Duodenal mucosa (tissue), 2 donors: Measurements from ENCODE around the gene MARK2.

ENCODE experiments used
- H3K27ac ChIP-seq: one replicate; pipeline ENCODE4 v1.7.0; 2013; ENCODE audit warnings: low read depth, low read length
- H3K27me3 ChIP-seq, 2 donors: one replicate each; pipeline ENCODE4 v1.7.0; 2013; ENCODE audit warnings: low read length in 2 of 2, control low read depth in 1 of 2; ENCODE audit not compliant: insufficient read depth in 2 of 2, control insufficient read depth in 1 of 2
- H3K36me3 ChIP-seq, 2 donors: one replicate each; pipeline ENCODE4 v1.7.0; 2013; ENCODE audit warnings: low read length in 2 of 2, control low read depth in 1 of 2; ENCODE audit not compliant: insufficient read depth in 2 of 2, control insufficient read depth in 1 of 2
- H3K4me1 ChIP-seq, 2 donors: one replicate each; pipeline ENCODE4 v1.7.0; 2013; ENCODE audit warnings: low read length in 2 of 2, control low read depth in 1 of 2; ENCODE audit not compliant: insufficient read depth in 2 of 2, control insufficient read depth in 1 of 2
- H3K4me3 ChIP-seq, 2 donors: one replicate each; pipeline ENCODE4 v1.7.0; 2013; ENCODE audit warnings: low read length in 2 of 2, low read depth in 1 of 2
- H3K9ac ChIP-seq, 2 donors: one replicate each; pipeline ENCODE4 v1.7.0; 2013; ENCODE audit warnings: low read length in 2 of 2, low read depth in 1 of 2
- H3K9me3 ChIP-seq, 2 donors: one replicate each; pipeline ENCODE4 v1.7.0; 2013; ENCODE audit warnings: low read length in 2 of 2, control low read depth in 1 of 2; ENCODE audit not compliant: control insufficient read depth in 1 of 2

MARK2 gene

DNA sequence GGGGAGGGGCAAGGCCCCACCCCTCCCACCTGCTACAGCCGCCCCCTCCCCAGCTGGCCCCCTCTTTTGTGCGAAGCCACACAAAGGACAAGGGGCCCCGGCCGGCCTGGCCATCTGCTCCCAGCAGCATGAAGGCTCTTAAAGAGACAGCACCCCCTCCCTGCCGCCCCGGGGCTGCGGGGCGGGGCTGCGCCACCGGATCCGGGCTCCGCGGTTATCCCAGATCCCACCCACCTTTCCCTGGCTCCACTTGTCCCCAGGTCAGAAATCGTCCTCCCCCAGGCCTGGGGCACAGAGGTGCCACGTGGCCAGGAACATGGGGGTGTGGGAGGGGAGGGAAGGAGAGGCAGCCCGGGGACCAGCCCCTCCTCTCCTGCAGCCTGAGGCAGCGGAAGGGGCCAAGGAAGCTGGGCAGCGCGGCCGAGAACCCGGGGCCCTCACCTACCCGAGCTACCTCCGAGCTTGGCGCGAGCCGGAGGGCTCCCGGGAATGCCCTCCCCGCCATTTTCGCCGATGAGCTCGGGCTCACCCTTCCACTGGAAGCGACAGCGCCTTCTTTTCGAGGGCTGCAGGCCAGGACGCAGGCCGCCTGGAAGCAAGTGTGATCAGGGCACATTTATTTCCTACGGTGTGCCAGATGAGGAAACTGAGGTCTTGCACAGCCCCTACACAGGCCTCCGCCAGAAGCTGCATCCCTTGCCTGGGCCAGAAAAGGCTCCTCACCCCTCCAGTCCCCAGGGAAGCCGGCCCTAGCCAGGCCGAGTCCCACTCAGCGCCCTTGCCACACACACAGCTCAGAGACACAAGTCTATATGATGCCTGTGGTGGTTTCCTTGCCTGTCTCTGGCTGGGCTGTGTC lies 80.6 kb downstream of the MARK2 start:
- Histone ChIP-seq H3K27ac (peak overlapping the region; percentile 65), H3K9ac (peak overlapping the region; percentile 54 to 59), H3K4me3 (peak overlapping the region; percentile 46 to 55), H3K36me3 (no peaks in the 10 kb centered on the region), H3K4me1 (peaks cover 43 to 58% of the 10 kb centered on the region in 2 donors), H3K27me3 (no peaks in the 10 kb centered on the region), H3K9me3 (no peaks in the 10 kb centered on the region)

DNA sequence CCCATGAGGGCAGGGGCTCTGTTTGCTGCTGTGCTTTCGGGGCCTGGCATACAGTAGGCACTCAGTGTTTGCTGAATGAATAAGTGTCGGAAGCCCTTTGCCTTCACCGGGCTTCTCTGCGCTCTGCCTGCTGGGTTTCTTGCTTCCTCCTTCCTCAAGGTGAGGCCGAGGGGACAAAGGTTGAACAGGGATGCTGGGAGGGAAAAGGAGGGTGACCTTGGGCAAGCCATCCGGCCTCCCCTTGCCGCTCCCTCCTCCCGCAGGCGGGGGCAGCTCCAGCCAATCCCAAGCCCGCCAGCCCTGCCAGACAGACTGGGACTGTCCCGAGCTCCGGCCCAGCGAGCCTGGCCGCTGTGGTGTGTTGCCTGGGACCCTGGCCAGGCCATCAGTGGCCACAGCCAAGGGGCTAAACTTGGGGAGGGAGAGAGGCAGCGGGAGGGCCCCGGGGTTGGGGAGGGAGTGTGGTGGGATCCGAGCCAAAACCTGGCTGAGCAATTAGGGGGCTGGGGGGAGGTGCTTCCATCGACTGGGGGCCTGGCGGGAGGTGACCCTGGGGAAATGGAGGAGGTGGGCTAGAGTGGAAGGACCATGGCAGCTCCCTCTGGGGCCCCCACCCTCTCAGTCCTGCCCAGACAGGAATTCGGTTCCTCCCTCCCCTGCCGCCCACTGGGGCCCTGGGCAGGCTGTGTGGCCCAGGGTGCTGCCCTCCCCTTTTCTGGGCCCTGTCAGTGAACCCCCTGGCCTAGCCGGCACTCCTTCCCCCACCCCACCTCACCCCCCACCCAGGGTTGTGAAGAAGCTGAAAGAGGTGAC lies 81.4 kb downstream of the MARK2 start:
- H3K27ac ChIP-seq: peak overlapping the region; percentile 65
- peaks cover 43 to 58% of the 10 kb centered on the region in 2 donors for H3K4me1 ChIP-seq

DNA sequence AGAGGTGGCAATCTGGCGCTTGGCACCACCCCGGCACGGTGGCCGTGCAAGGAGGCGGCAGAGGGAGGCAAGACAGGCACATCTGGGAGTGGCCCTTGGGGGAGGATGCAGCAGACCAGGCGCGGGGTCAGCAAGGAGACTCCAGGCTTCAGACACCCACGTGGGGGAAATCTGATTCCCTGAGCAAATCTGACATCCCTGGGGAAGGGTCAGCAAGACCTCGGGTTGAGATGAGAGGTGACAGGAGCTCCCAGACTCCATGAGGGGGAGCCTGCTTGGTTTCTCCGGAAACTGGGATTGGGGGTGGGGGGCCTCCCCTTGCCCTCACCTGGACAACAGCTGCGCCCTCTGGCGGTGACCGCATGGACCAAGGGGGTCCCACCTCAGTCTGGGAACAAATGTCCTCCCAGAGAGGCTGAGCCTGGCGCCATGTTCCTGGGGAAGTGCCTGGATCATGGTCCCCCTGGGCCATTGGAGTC lies 82.1 kb downstream of the MARK2 start:
- H3K4me3 ChIP-seq: peak overlapping the region in 1 of 2 donors; percentile 46
- H3K4me1 ChIP-seq: peaks cover 43 to 54% of the 10 kb centered on the region in 2 donors
- no peaks in the 10 kb centered on the region for H3K9me3 ChIP-seq
- no peak overlapping the region for H3K27ac ChIP-seq
- H3K27me3 ChIP-seq: no peaks in the 10 kb centered on the region
- H3K36me3 ChIP-seq: no peaks in the 10 kb centered on the region
- peak overlapping the region in 1 of 2 donors; percentile 10 for H3K9ac ChIP-seq

More for the DNA sequence above, 81.4 kb downstream of the MARK2 start:
- Histone ChIP-seq H3K9me3 (no peaks in the 10 kb centered on the region), H3K36me3 (no peaks in the 10 kb centered on the region), H3K9ac (peak overlapping the region; percentile 54 to 59), H3K27me3 (no peaks in the 10 kb centered on the region), H3K4me3 (peak overlapping the region; percentile 46 to 55)

DNA sequence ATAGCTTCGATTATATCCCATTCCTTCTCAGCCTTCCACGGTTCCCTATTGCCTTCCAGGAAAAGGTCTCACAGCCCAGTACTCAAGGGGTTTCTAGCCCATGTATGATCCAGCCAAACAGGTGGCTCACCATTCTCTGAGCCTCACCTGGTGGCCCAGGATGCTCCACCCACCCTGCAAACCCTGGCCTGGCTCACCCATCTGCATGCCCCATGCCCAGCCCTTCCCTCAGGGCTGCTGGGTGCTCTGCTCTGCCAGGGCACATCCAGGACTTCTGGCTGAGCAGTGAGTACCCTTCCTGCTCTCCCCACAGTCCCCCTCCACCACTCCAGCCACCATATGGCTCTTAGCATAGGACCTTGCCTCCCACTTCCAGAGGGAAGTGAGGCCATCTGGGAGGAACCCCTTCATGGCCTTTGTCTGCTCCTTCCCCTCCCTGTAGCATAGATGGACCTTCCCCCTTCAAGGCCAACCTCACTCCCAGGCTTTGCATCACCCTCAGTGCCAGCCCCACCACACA lies 83.8 kb downstream of the MARK2 start:
- Histone ChIP-seq H3K9me3 (no peaks in the 10 kb centered on the region), H3K27me3 (no peaks in the 10 kb centered on the region), H3K27ac (no peak overlapping the region), H3K36me3 (no peaks in the 10 kb centered on the region), H3K4me1 (peaks cover 38 to 41% of the 10 kb centered on the region in 2 donors), H3K9ac (no peak overlapping the region), H3K4me3 (no peak overlapping the region)

DNA sequence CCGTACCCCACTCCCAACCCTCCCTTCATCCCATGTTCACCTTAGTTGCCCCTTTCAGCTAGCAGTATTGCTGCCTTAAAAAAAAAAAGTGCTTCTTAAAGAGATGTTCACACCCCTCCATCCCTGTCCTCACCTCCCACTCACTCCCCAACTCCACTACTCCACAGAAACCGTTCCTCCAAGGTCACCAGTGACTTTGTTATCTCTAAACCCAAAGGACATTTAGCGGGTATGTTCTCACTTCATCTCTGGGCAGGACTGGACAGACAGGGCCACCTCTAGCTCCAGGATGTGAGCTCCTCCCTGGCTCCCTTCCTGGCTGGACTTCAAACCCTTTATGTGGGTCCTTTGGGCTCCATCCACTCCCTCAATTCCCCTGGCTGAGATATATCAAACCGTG lies 84.4 kb downstream of the MARK2 start:
- Histone ChIP-seq H3K27ac (no peak overlapping the region), H3K27me3 (no peaks in the 10 kb centered on the region), H3K9me3 (no peaks in the 10 kb centered on the region), H3K4me1 (peaks cover 34 to 35% of the 10 kb centered on the region in 2 donors), H3K9ac (no peak overlapping the region), H3K4me3 (no peak overlapping the region), H3K36me3 (no peaks in the 10 kb centered on the region)

DNA sequence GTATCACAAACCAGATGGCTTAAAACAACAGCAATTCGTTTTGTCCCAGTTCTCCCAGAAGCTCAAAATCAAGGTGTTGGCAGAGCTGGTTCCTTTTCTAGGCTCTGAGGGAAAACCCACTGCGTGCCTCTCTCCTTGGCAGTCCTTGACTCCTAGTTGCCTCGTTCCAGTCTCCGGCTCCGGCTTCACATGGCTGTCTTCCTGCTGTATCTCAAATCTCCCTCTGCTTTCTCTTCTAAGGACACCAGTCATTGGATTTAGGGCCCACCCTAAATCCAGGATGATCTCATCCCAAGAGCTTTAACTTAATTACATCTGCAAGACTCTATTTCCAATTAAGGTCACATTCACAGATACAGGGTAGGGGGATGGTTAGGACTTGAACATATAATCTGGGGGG lies 90.7 kb downstream of the MARK2 start:
- Histone ChIP-seq H3K4me1 (no peaks in the 10 kb centered on the region), H3K9ac (no peak overlapping the region), H3K27ac (no peak overlapping the region), H3K36me3 (no peaks in the 10 kb centered on the region), H3K4me3 (no peak overlapping the region), H3K27me3 (no peaks in the 10 kb centered on the region), H3K9me3 (no peaks in the 10 kb centered on the region)

DNA sequence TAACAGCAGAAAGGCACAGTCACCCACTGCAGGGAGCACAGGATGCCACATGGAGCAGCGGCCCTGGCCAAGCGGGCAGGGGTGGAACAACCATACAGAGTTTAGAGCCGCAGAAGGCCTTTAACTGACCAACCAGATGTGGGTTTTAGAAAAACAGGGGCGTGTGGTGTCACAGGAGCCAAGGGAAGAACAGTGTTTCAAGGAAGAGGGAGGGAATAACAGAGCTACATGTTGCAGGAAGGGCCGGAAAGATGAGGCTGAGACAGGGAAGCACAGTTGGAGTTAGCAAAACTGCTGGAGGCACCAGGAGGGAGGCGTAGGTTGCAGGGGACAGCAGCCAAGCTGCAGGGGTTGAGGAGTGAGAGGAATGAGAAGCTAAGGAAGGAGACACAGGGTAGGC lies 92.1 kb downstream of the MARK2 start:
- Histone ChIP-seq H3K9ac (no peak overlapping the region), H3K36me3 (no peaks in the 10 kb centered on the region)

DNA sequence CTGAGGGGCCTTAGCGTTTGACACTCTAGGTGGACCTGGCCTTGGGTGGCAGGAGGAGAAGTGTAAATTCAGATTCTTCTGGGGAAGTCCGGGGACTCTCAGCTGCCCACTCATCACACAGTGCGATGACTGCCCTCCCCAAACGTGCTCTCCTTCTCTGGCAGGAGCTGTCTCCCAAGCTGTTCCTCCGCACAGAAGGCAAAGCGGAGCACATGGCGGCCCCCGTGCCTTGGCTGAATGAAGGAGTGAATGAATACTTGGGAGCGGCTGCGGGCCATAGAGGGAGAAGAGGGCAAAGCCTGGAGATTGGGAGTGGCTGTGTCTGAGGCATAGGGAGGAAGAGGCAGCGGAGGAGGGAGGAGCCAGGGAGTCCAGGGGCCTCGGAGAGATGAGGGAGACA lies 93.0 kb downstream of the MARK2 start:
- no peaks in the 10 kb centered on the region for H3K9me3 ChIP-seq
- H3K4me3 ChIP-seq: no peak overlapping the region
- no peak overlapping the region for H3K27ac ChIP-seq
- no peaks in the 10 kb centered on the region for H3K4me1 ChIP-seq
- H3K27me3 ChIP-seq: no peaks in the 10 kb centered on the region
- no peak overlapping the region for H3K9ac ChIP-seq
- H3K36me3 ChIP-seq: no peaks in the 10 kb centered on the region

More for the DNA sequence above, 92.1 kb downstream of the MARK2 start:
- Histone ChIP-seq H3K27me3 (no peaks in the 10 kb centered on the region), H3K4me1 (no peaks in the 10 kb centered on the region), H3K9me3 (no peaks in the 10 kb centered on the region), H3K27ac (no peak overlapping the region), H3K4me3 (no peak overlapping the region)

DNA sequence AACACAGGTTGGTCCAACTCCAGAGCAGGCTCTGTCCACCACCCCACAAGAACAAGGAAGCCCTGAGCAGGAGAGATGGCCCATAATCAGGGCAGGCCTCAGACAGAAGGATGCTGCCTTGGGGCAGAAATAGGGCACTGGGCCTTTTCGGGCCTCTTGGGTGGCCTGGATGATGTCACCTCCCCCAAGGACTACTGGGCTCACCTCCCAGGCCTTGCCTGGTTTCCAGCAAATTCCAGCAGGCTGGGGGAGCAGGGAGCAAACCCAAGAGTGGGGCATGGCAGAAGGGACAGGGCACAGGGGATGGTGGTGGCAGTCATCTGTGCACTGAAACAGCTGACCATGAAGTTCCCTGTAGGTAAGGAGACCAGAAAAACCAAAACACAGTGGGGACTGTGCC lies 94.5 kb downstream of the MARK2 start:
- Histone ChIP-seq H3K9me3 (no peaks in the 10 kb centered on the region), H3K4me1 (peaks cover 4 to 7% of the 10 kb centered on the region in 2 donors), H3K9ac (no peak overlapping the region), H3K27me3 (no peaks in the 10 kb centered on the region), H3K27ac (no peak overlapping the region), H3K4me3 (no peak overlapping the region), H3K36me3 (no peaks in the 10 kb centered on the region)
